HG02610 (cell line): Measurements from ENCODE around the gene PTER.

Experiments
- ATAC-seq: cut with Tn5 transposase; IDR thresholded peaks from one replicate; pipeline ENCODE4 v1.9.1; 2021; ENCODE audit warnings: mild to moderate bottlenecking, moderate library complexity; ENCODE audit not compliant: unreplicated experiment

Gene PTER

GRCh38 chr10:16466001-16466400 is 29.2 kb downstream of the PTER start:
- ATAC-seq = no peak

GRCh38 chr10:16470747-16471146 is 33.9 kb downstream of the PTER start:
- no peak for ATAC-seq

GRCh38 chr10:16472828-16473227 is 36.0 kb downstream of the PTER start:
- no peak for ATAC-seq

GRCh38 chr10:16477757-16478156 is 40.9 kb downstream of the PTER start:
- peak; percentile 45 for ATAC-seq

GRCh38 chr10:16478801-16479200 is 42.0 kb downstream of the PTER start:
- ATAC-seq = no peak

GRCh38 chr10:16481052-16481728 is 44.4 kb downstream of the PTER start:
- no peak for ATAC-seq

- no peak for ATAC-seq
Measured at GRCh38 chr10:16483241-16483917, 46.6 kb downstream of the PTER start.

- ATAC-seq = no peak
Measured at GRCh38 chr10:16490511-16490910, 53.7 kb downstream of the PTER start.

GRCh38 chr10:16491933-16492332 is 55.1 kb downstream of the PTER start:
- no peak for ATAC-seq

- ATAC-seq = no peak
Measured at GRCh38 chr10:16493884-16494536, 57.2 kb downstream of the PTER start.

- no peak for ATAC-seq
Measured at GRCh38 chr10:16497911-16498310, 61.1 kb downstream of the PTER start.

GRCh38 chr10:16505161-16505560 is 68.4 kb downstream of the PTER start:
- ATAC-seq = no peak

GRCh38 chr10:16509996-16510395 is 73.2 kb downstream of the PTER start:
- ATAC-seq = no peak

GRCh38 chr10:16510843-16511242 is 74.0 kb downstream of the PTER start:
- no peak for ATAC-seq

- no peak for ATAC-seq
Measured at GRCh38 chr10:16518822-16519221, 82.0 kb downstream of the PTER start.

- no peak for ATAC-seq
Measured at GRCh38 chr10:16519250-16519907, 82.6 kb downstream of the PTER start.

GRCh38 chr10:16519908-16520861 is 83.4 kb downstream of the PTER start:
- ATAC-seq = peak; percentile 42

- ATAC-seq = peak; percentile 57
Measured at GRCh38 chr10:16520900-16521299, 84.1 kb downstream of the PTER start.

- peak; percentile 30 for ATAC-seq
Measured at GRCh38 chr10:16521311-16522016, 84.7 kb downstream of the PTER start, which contains the start of gene C1QL3. Gene C1QL3, minus strand, starts transcription at chr10:16521879. Its CDS starts 814 bp downstream, at chr10:16521065.

GRCh38 chr10:16527452-16527851 is 90.6 kb downstream of the PTER start:
- no peak for ATAC-seq
